Measurements from ENCODE around the gene TLCD5.

- TF ChIP-seq, protein P1, sequence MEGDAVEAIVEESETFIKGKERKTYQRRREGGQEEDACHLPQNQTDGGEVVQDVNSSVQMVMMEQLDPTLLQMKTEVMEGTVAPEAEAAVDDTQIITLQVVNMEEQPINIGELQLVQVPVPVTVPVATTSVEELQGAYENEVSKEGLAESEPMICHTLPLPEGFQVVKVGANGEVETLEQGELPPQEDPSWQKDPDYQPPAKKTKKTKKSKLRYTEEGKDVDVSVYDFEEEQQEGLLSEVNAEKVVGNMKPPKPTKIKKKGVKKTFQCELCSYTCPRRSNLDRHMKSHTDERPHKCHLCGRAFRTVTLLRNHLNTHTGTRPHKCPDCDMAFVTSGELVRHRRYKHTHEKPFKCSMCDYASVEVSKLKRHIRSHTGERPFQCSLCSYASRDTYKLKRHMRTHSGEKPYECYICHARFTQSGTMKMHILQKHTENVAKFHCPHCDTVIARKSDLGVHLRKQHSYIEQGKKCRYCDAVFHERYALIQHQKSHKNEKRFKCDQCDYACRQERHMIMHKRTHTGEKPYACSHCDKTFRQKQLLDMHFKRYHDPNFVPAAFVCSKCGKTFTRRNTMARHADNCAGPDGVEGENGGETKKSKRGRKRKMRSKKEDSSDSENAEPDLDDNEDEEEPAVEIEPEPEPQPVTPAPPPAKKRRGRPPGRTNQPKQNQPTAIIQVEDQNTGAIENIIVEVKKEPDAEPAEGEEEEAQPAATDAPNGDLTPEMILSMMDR (IDR thresholded peaks at IDR 0.05; ENCODE audit: low read length), result no peak
- no peak for TF ChIP-seq EZH2 (IDR thresholded peaks at IDR 0.05; ENCODE audit: borderline replicate concordance, low read length)
These were observed 19.4 kb downstream of the TLCD5 start for GRCh38 chr11:120344302-120345004.

Measured in OCI-LY1 (cell line).